ENCODE results near the gene ALPP. TPM values are rescaled to one million over a fixed set of nuclear protein-coding genes. Genes with fewer than 3 reads are reported as not detected.

The ALPP gene
- polyA plus RNA-seq, 1 of the 3 experiments (the other 2 are of a cell fraction): not detected

DNA sequence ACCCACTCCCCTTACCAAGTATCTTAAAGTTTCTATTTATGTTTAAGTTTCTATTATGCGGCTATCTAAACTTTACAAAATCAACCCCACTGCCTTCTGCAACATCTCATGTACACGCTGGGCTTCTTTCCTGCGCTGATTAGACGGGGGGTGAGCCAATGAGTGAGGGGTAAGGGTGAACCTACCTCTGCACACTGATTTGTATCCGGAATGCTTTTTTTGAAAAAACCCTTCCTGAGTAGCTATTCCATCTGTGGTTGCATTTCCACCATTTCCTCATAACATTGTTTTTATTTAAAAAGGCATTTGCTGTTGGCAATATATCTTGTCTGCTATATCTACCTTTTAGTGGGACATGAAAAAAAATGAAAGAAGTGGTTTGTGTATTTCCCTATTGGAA, 34.4 kb downstream of the ALPP start:
- Histone ChIP-seq H2AFZ (ENCODE audit: low read depth) (no peak overlapping the region), H3K9ac (no peak overlapping the region), H3K27ac (ENCODE audit: low read depth in 2 of 2, low read length in 1 of 2) (no peak overlapping the region), H3K79me2 (ENCODE audit: insufficient read depth) (no peaks in the 10 kb centered on the region), H3K4me2 (0 out of 2 replicates have a peak overlapping the region, but pooled peaks have one; percentile 0), H3K4me3 (ENCODE audit: low read depth in 2 of 2, low read length in 1 of 2) (no peak overlapping the region), H3K9me3 (no peaks in the 10 kb centered on the region), H3F3A (replicated peaks; ENCODE audit: insufficient read depth) (no peaks in the 10 kb centered on the region), H3K36me3 (replicated peaks in 1 of 2; ENCODE audit: control insufficient read depth in 1 of 2, insufficient read depth in 2 of 2, low read length in 1 of 2) (no peaks in the 10 kb centered on the region), H3K9me2 (no peaks in the 10 kb centered on the region), H3K27me3 (ENCODE audit: insufficient read depth) (peaks cover 70% of the 10 kb centered on the region), H4K20me1 (ENCODE audit: insufficient read depth) (no peaks in the 10 kb centered on the region), H3K4me1 (ENCODE audit: control insufficient read depth in 1 of 2, insufficient read depth in 2 of 2, low read depth in 1 of 2, low read length in 1 of 2) (no peaks in the 10 kb centered on the region)
- no peak for DNase-seq
- TF ChIP-seq, protein P1, sequence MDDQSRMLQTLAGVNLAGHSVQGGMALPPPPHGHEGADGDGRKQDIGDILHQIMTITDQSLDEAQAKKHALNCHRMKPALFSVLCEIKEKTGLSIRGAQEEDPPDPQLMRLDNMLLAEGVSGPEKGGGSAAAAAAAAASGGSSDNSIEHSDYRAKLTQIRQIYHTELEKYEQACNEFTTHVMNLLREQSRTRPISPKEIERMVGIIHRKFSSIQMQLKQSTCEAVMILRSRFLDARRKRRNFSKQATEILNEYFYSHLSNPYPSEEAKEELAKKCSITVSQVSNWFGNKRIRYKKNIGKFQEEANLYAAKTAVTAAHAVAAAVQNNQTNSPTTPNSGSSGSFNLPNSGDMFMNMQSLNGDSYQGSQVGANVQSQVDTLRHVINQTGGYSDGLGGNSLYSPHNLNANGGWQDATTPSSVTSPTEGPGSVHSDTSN (IDR thresholded peaks at IDR 0.05): no peak
- TF ChIP-seq, protein P2, sequence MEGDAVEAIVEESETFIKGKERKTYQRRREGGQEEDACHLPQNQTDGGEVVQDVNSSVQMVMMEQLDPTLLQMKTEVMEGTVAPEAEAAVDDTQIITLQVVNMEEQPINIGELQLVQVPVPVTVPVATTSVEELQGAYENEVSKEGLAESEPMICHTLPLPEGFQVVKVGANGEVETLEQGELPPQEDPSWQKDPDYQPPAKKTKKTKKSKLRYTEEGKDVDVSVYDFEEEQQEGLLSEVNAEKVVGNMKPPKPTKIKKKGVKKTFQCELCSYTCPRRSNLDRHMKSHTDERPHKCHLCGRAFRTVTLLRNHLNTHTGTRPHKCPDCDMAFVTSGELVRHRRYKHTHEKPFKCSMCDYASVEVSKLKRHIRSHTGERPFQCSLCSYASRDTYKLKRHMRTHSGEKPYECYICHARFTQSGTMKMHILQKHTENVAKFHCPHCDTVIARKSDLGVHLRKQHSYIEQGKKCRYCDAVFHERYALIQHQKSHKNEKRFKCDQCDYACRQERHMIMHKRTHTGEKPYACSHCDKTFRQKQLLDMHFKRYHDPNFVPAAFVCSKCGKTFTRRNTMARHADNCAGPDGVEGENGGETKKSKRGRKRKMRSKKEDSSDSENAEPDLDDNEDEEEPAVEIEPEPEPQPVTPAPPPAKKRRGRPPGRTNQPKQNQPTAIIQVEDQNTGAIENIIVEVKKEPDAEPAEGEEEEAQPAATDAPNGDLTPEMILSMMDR (IDR thresholded peaks at IDR 0.05): no peak
- TF ChIP-seq MAX (IDR thresholded peaks at IDR 0.05; ENCODE audit: low read depth) (no peak), ELF1 (IDR thresholded peaks at IDR 0.05) (no peak), USF1 (IDR thresholded peaks at IDR 0.05; ENCODE audit: borderline replicate concordance, low read depth) (no peak), FOSL2 (IDR thresholded peaks at IDR 0.05; ENCODE audit: borderline replicate concordance, low read depth) (no peak), REST (IDR thresholded peaks at IDR 0.05; ENCODE audit: low read depth, low read length) (no peak), GATA2 (CRISPR knock-in tag; IDR thresholded peaks at IDR 0.05) (no peak), SIN3A (IDR thresholded peaks at IDR 0.05; ENCODE audit: borderline replicate concordance, low read depth, low read length) (no peak), EP300 (IDR thresholded peaks at IDR 0.05; ENCODE audit: borderline replicate concordance in 1 of 2, low read depth in 1 of 2, low read length in 1 of 2) (no peak), POLR2AphosphoS5 (IDR thresholded peaks at IDR 0.05; ENCODE audit: low read depth, low read length) (no peak), RFX5 (IDR thresholded peaks at IDR 0.05; ENCODE audit: low read length) (no peak), FOXM1 (IDR thresholded peaks at IDR 0.05; ENCODE audit: low read depth) (no peak), JUND (IDR thresholded peaks at IDR 0.05) (no peak), GABPA (IDR thresholded peaks at IDR 0.05; ENCODE audit: low read depth) (no peak), SMC3 (IDR thresholded peaks at IDR 0.05; ENCODE audit: low read depth, low read length) (no peak), TAF1 (IDR thresholded peaks at IDR 0.05; ENCODE audit: borderline replicate concordance, low read depth, low read length) (no peak), IRF3 (IDR thresholded peaks at IDR 0.05; ENCODE audit: low read depth, low read length) (no peak)
- TF ChIP-seq, protein P3, sequence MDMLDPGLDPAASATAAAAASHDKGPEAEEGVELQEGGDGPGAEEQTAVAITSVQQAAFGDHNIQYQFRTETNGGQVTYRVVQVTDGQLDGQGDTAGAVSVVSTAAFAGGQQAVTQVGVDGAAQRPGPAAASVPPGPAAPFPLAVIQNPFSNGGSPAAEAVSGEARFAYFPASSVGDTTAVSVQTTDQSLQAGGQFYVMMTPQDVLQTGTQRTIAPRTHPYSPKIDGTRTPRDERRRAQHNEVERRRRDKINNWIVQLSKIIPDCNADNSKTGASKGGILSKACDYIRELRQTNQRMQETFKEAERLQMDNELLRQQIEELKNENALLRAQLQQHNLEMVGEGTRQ (IDR thresholded peaks at IDR 0.05; ENCODE audit: borderline replicate concordance, low read depth, low read length): no peak
- ChIA-PET POLR2A (no interaction called here), CTCF (no interaction called here)
- 50% methylated on average over 5 of the region's 5 CpGs for WGBS (ENCODE audit: low lambda C conversion rate)
